Posterior vena cava (tissue), 2 donors: ENCODE data around the gene TICAM2. TPM values are rescaled to one million over a fixed set of nuclear protein-coding genes. Genes with fewer than 3 reads are reported as not detected.

Experiments
- DNase-seq: peaks from one replicate; pipeline ENCODE4 v3.0.0-alpha.2; 2020; ENCODE audit warnings: low spot score
- intact Hi-C, 2 donors: fragments of 100-400 bp; cut with DNase I; formaldehyde crosslinking; loops; one replicate each; pipeline versions ENCODE4 v1.14.1 to v1.14.2; 2022 to 2023
- total RNA-seq, 2 donors: library from RNA; stranded (reverse); fragmentation: NEBNext Ultra II Directional; extraction: Animal tissue kit (Norgen Biotek cat#: 25700); gene quantifications; one replicate each; pipeline ENCODE4 v1.2.1, GENCODE V29; 2021
- donor health status: DM: yes; HTN: yes; CAD: no.
- donor health status: DM: yes; HTN: yes; CAD: no.

TICAM2 gene
- total RNA-seq, 2 donors from 2014 or later: 7.7 to 7.9 TPM

- no peak for DNase-seq
- intact Hi-C loops: loop anchor here in 1 of 2 donors (10.0 kb wide), 1 partner anchor 203 kb away; no protein-coding TSS in a partner anchor
These were observed 24.5 kb downstream of the TICAM2 start for GRCh38 chr5:115577741-115578140.

- DNase-seq: no peak
- intact Hi-C loops: loop anchor here in 1 of 2 donors (10.0 kb wide), 1 partner anchor 203 kb away; no protein-coding TSS in a partner anchor
These were observed 24.9 kb downstream of the TICAM2 start for GRCh38 chr5:115577329-115577728.

GRCh38 chr5:115575167-115576070 is 26.9 kb downstream of the TICAM2 start:
- no peak for DNase-seq
- intact Hi-C loops: loop anchor here in 1 of 2 donors (10.0 kb wide), 1 partner anchor 201 kb away; no protein-coding TSS in a partner anchor

- intact Hi-C loops: loop anchor here (5.0 to 10.0 kb wide), 2 partner anchors 198 to 261 kb away; no protein-coding TSS in a partner anchor
- DNase-seq: no peak
These were observed 29.1 kb downstream of the TICAM2 start for GRCh38 chr5:115573133-115573532.

- intact Hi-C loops: loop anchor here (5.0 to 10.0 kb wide), 2 partner anchors 197 to 259 kb away; no protein-coding TSS in a partner anchor
These were observed 30.8 kb downstream of the TICAM2 start for GRCh38 chr5:115571441-115571878.

GRCh38 chr5:115568668-115569067 is 33.6 kb downstream of the TICAM2 start:
- intact Hi-C loops: no loop called here
- DNase-seq: no peak

More at GRCh38 chr5:115571441-115571878, 30.8 kb downstream of the TICAM2 start:
- no peak for DNase-seq

- DNase-seq: no peak
- intact Hi-C loops: no loop called here
These were observed 37.0 kb downstream of the TICAM2 start for GRCh38 chr5:115565233-115565632.

GRCh38 chr5:115561176-115561575 is 41.1 kb downstream of the TICAM2 start:
- intact Hi-C loops: no loop called here
- no peak for DNase-seq

- intact Hi-C loops: no loop called here
- DNase-seq: no peak
These were observed 42.8 kb downstream of the TICAM2 start for GRCh38 chr5:115559524-115559923.

GRCh38 chr5:115558388-115558956 is 43.8 kb downstream of the TICAM2 start:
- no peak for DNase-seq

GRCh38 chr5:115557667-115558387 is 44.5 kb downstream of the TICAM2 start:
- intact Hi-C loops: no loop called here
- no peak for DNase-seq

More at GRCh38 chr5:115558388-115558956, 43.8 kb downstream of the TICAM2 start:
- intact Hi-C loops: no loop called here

- DNase-seq: no peak
- intact Hi-C loops: no loop called here
These were observed 46.0 kb downstream of the TICAM2 start for GRCh38 chr5:115556276-115556675.

GRCh38 chr5:115555084-115555633 is 47.1 kb downstream of the TICAM2 start:
- intact Hi-C loops: no loop called here
- no peak for DNase-seq

GRCh38 chr5:115553082-115553481 is 49.2 kb downstream of the TICAM2 start:
- no peak for DNase-seq
- intact Hi-C loops: no loop called here

- intact Hi-C loops: no loop called here
- no peak for DNase-seq
These were observed 50.9 kb downstream of the TICAM2 start for GRCh38 chr5:115551415-115551814.

GRCh38 chr5:115549154-115549553 is 53.1 kb downstream of the TICAM2 start:
- DNase-seq: no peak
- intact Hi-C loops: no loop called here

- DNase-seq: no peak
- intact Hi-C loops: no loop called here
These were observed 53.6 kb downstream of the TICAM2 start for GRCh38 chr5:115548683-115549082.

GRCh38 chr5:115545351-115545882 is 56.9 kb downstream of the TICAM2 start:
- intact Hi-C loops: no loop called here
- no peak for DNase-seq
